Globus pallidus (tissue), 1 donor: ENCODE data around the gene CCDC85C.

ENCODE experiments used
- DNase-seq: peaks from one replicate; pipeline ENCODE4 v3.0.0-alpha.2; 2015; ENCODE audit warnings: low spot score

CCDC85C gene

DNA sequence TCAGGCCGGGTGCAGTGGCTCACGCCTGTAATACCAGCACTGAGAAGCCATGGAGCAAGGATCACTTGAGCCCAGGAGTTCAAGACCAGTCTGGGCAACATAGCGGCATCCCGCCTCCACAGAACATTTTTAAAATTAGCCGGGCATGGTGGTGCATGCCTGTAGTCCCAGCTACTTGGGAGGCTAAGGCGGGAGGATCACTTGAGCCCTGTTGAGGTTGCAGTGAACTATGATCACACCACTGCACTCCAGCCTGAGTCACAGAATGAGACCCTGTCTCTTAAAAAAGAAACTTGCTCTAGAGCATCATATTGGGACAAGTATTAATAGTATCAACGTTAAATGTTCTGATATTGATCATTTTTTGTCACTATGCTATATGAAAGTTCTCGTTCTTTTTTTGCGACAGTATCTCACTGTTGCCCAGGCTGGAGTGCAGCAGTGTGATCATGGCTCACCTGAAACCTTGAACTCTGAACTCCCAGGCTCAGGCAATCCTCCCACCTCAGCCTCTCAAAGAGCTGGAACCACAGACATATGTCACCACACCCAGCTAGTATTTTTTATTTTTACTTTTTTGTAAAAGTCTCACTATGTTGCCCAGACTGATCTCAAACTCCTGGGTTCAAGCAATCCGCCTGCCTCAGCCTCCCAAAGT, 47.7 kb downstream of the CCDC85C start:
- no peak for DNase-seq

DNA sequence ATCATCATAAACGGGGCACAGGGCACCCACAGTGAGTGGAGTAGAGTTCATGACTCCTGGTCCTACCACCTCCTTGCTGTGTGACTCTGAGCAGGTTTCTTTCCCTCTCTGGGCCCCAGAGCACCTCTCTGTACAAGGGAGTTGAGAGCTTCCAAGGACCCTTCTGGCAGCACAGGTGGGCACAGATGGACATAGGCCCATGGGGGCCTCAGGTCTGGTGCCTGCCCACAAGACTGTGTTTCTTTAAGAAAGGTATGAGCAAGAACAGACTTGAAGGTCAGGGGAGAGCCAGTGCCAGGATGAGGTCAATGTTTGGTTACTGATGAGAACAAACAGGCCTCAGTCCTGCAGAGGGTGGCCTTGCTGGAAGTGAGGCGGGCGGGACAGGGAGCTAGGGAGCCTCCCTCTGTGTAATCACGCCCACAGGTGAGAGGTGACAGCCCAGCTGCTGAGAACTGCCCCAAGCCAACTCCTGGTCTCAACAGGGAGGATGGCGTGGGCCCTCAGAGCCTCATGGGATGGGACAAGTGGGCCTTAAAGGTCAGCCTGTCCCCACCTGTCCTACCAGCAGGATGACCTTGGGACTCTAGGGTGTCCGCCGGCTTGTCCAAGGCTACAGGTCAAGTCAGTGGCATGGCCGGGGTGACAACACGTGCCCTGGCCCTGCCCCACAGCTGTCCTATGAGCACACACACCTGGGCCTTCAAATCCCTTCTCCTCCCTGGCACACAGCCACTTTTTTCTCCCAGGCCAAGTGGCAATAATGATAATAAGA, 49.1 kb downstream of the CCDC85C start:
- no peak for DNase-seq

DNA sequence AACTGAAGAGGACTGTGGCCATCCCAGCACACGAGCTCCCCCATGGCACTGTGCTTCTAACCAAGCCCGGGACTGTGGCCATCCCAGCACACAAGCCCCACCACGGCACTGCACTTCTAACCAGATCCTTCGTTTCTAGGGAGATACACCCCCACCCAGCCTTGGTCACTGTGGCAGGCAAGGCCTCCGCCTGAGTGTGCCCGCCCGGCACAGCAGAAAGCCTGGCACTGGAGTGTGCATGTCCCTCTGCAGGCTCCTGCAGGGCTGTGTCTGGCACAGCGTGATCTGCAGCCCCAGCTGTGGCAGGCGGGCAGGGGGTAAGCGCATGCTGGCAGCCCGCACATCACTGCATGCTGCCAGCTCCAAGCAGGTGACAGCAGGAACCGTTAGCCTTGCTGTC, 49.8 kb downstream of the CCDC85C start:
- DNase-seq = peak; percentile 69

DNA sequence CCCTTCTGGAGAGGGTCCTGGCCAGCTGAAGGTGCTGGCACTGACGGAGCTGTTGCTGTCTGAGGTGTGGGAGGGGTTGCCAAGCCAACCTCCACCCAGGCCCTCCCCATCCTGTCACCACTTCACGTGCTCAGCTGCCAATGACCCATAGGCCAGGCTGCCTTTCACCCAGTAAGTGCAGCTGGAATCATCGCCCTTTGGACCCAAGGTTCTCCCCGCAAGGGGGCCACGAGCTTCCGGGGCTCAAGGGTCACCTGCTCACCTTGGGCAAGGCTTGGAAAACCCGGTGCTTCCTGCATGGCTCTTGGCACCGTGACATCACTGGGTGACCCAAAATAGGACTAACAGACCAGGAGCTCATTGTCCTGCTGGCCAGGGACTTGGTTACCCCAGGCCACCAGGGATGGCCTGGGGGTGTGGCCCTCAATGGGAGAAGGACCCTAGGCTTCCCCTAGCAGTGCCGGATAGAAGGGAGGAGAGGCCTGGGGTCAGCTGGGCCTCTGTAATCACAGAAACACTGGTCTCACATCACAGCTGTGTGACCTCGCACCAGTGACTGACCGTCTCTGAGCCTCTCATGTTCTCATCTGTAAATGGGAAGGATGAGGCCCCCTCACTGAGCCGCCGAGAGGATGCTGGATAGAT, 51.3 kb downstream of the CCDC85C start:
- DNase-seq = no peak

- DNase-seq = no peak
Observed at GRCh38 chr14:99552021-99552553, 51.9 kb downstream of the CCDC85C start.

- no peak for DNase-seq
Observed at GRCh38 chr14:99551034-99551922, 52.7 kb downstream of the CCDC85C start.

- DNase-seq = no peak
Observed at GRCh38 chr14:99550387-99550992, 53.5 kb downstream of the CCDC85C start.

DNA sequence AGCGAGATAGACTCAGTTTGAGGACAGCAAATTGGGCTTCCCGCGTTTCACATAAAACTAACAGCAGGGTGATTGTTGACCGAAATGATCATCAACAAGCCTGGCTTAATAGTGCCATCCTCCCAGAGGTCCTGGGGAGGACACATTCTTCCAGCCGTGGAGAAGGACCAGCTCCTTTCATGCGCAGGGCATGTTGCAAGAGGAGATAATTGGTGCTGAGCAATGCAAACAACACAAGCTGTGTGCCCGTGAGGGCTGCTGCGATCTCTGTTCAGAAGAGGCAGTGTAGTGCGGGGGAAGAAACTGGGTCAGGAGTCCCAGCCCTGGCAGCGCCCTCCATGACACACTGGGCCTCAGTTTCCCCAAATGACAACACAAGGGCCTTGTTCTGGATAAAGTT, 54.3 kb downstream of the CCDC85C start:
- no peak for DNase-seq

GRCh38 chr14:99548871-99549515, 55.0 kb downstream of the CCDC85C start:
- DNase-seq = no peak

GRCh38 chr14:99548255-99548654, 55.8 kb downstream of the CCDC85C start:
- no peak for DNase-seq

- DNase-seq = no peak
Observed at GRCh38 chr14:99546234-99546879, 57.6 kb downstream of the CCDC85C start.

- DNase-seq = no peak
Observed at GRCh38 chr14:99545586-99545985, 58.4 kb downstream of the CCDC85C start.

DNA sequence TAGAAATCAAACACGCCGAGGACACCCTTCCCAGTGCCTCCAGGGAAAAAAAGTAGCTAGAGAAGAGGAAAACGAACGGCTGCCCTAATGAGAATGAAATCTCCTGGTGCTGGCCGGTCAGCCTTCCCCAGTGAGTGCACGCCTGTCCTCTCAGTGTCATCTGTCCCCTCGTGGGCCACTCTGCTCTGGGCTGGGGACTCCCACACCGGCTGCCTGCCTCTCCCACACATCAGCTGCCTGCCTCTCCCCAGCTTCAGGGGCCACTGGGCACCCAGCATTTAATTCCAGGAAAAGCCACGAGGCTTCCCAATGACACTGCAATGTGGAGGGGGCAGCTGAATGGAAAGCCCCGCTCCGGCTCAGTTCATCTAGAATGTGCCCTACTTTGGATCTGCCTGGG, 59.0 kb downstream of the CCDC85C start:
- no peak for DNase-seq

DNA sequence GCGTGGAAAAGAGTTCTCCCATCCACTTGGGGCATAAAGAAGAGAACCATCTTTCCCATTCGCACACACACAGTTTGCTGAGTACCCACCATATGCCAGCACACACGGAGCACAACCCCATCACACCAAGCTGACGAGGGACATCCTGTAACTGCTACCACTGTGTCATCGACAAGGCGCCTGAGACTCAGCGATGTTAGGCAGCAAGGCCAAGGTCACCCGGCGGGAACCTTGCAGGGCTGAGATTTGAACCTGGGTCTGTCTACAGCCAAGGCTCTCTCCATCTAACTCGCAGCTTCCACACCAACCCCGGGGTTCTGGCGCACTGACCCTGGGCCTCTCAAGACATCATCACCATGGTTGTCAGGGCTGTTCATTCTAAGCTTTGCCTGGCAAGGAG, 60.0 kb downstream of the CCDC85C start:
- no peak for DNase-seq

DNA sequence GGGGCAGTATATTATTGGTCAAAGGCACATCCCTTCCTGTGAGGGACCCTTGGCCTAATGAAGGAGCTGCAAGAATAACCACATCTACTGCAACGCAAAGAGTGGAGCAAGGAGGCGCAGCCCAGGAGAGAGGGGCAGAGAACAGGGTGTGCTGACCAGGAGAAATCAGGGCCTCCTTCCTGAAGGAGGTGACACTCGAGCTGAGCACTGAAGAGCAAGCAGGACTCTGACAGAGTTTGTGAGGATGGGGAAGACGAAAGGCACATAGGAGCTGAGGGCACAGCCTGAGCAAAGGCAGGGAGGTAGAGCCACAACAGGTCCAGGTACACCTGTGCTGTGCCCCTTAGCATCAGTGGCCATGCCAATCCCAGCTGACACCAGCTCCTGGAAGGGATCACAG, 60.6 kb downstream of the CCDC85C start:
- no peak for DNase-seq

GRCh38 chr14:99542566-99542965, 61.4 kb downstream of the CCDC85C start:
- no peak for DNase-seq

GRCh38 chr14:99541677-99542470, 62.1 kb downstream of the CCDC85C start:
- DNase-seq = no peak

GRCh38 chr14:99541211-99541610, 62.8 kb downstream of the CCDC85C start:
- DNase-seq = no peak

DNA sequence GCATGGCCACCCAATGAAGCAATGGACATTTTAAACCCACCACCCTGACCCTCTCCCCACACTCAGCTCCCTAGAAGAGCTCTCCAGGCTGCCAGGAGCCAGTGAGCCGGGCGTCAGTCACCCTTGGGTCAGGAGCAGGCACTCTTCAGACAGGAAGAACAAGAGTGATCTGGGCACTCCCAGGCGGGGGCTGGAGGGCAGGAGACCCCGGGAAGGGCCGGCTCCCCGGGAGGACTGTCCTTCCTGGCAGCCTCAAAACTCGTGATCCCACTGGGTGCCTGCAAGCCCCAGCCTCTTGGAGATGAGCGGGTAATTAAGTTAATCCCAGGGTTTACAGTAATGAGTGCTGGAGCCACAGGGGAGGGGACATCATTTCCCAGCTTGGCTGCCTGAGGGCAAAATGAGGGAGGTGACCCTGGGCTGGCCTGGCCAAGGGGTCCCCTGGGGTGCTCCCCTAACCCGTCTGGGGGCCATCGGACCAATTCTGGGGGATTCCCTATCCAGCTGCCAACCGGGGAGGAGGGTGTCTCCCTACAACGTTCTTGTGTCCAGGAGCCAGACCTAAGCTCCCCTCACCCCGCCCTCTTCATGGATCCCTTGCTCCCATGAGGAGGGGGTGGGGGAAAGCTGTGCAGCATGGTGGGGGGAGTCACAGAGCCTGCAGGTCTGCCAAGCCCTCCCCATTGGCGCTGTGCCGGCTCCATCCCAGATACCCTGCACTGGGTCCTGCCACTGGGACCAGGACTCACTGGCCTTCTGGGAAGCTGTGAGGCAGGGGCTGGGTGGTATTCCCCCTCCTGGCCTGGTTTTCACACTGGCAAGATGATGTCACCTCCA, 63.6 kb downstream of the CCDC85C start:
- DNase-seq = no peak
